ENCODE measurements around the gene ZNF548. TPM values are rescaled to one million over a fixed set of nuclear protein-coding genes. Genes with fewer than 3 reads are reported as not detected.

Gene ZNF548
- total RNA-seq, 1 experiment from 2014 or later, result 16.9 TPM

GRCh38 chr19:57362997-57363687 lies 26.5 kb upstream of the ZNF548 start, which contains the start of the genes TRAPPC2B and ZNF547:
TSS of gene TRAPPC2B (plus strand) at chr19:57363551. CDS start at chr19:57364834, 1,283 bp downstream.
TSS of gene ZNF547 (plus strand) at chr19:57363551. CDS start at chr19:57368556, 5,005 bp downstream.
- POLR2A ChIA-PET (ENCODE audit: low non-redundant PET), result no interaction called here
- H3K4me3 ChIP-seq (ENCODE audit: low read depth, low read length, poor library complexity, severe bottlenecking), result peak within 1 kb of the TSS; percentile 73
- H3K4me1 ChIP-seq (ENCODE audit: insufficient read depth, low read length, poor library complexity, severe bottlenecking), result no peaks in the 10 kb centered on the region
- no peaks in the 10 kb centered on the region for H3K27me3 ChIP-seq (replicated peaks; ENCODE audit: insufficient read depth, low read depth, low read length, poor library complexity)
- H3K36me3 ChIP-seq (ENCODE audit: insufficient read depth, low read length, poor library complexity, severe bottlenecking), result peaks cover under 1% of the 10 kb centered on the region
- no peak for TF ChIP-seq CTCF (conservative IDR thresholded peaks at IDR 0.05; ENCODE audit: low read depth, low read length)
- no peak for TF ChIP-seq EZH2 (IDR thresholded peaks at IDR 0.05; ENCODE audit: borderline replicate concordance, low read depth, low read length, poor library complexity, severe bottlenecking)
- CTCF ChIA-PET, result interaction anchor here (1.7 kb wide), 1 partner anchor 26 kb away, joined by 4 read pairs; the partner anchor contains the start of gene ZNF548
- intact Hi-C loops (cut with micrococcal nuclease; ENCODE audit: unreplicated experiment), result loop anchor here (2.0 kb wide), 1 partner anchor 26 kb away; the partner anchor contains the start of gene ZNF548
- no TSS peak for BruUV-seq (replicated peaks)
- H3K9me3 ChIP-seq (ENCODE audit: low read depth, low read length, poor library complexity, severe bottlenecking), result no peaks in the 10 kb centered on the region
- peak within 1 kb of the TSS; percentile 83 for H3K27ac ChIP-seq (ENCODE audit: low read depth, low read length, poor library complexity, severe bottlenecking)
- peak; percentile 100 for DNase-seq (ENCODE audit: low spot score)

- Histone ChIP-seq H3K4me3 (ENCODE audit: low read depth, low read length, poor library complexity, severe bottlenecking) (peak overlapping the region; percentile 73), H3K27ac (ENCODE audit: low read depth, low read length, poor library complexity, severe bottlenecking) (peak overlapping the region; percentile 82), H3K36me3 (ENCODE audit: insufficient read depth, low read length, poor library complexity, severe bottlenecking) (no peaks in the 10 kb centered on the region), H3K27me3 (replicated peaks; ENCODE audit: insufficient read depth, low read depth, low read length, poor library complexity) (no peaks in the 10 kb centered on the region), H3K9me3 (ENCODE audit: low read depth, low read length, poor library complexity, severe bottlenecking) (no peaks in the 10 kb centered on the region), H3K4me1 (ENCODE audit: insufficient read depth, low read length, poor library complexity, severe bottlenecking) (no peaks in the 10 kb centered on the region)
- peak; percentile 8 for DNase-seq (ENCODE audit: low spot score)
- ChIA-PET POLR2A (ENCODE audit: low non-redundant PET) (no interaction called here), CTCF (interaction anchor here (1.7 kb wide), 1 partner anchor 25 kb away, joined by 4 read pairs; the partner anchor contains the start of gene ZNF548)
- no TSS peak for BruUV-seq (replicated peaks)
- intact Hi-C loops (cut with micrococcal nuclease; ENCODE audit: unreplicated experiment), result loop anchor here (2.0 kb wide), 1 partner anchor 25 kb away; the partner anchor contains the start of gene ZNF548
- no peak for TF ChIP-seq CTCF (conservative IDR thresholded peaks at IDR 0.05; ENCODE audit: low read depth, low read length)
- TF ChIP-seq EZH2 (IDR thresholded peaks at IDR 0.05; ENCODE audit: borderline replicate concordance, low read depth, low read length, poor library complexity, severe bottlenecking), result no peak
These were observed 25.9 kb upstream of the ZNF548 start for GRCh38 chr19:57363688-57364181.

DNA sequence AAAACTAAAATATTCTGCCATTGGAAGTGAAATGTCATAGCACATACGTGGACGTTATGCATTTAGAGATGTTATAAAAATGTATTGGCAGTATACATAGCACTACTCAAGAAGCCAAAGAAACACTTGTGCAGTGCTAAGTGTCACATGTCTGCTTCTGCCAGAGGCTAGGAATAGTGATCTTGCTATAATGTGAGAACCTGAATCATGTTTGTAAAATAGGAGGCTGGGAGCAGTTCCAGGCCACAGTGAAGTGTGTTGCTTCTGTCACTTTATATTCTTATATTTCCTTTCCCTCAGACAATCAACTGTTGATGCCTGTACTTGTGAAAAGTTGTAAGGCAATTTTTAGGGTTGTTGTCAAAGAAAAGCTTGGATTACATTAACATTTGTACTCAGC lies 22.9 kb upstream of the ZNF548 start:
- no peaks in the 10 kb centered on the region for H3K9me3 ChIP-seq (ENCODE audit: low read depth, low read length, poor library complexity, severe bottlenecking)
- H3K4me1 ChIP-seq (ENCODE audit: insufficient read depth, low read length, poor library complexity, severe bottlenecking), result no peaks in the 10 kb centered on the region
- no peak overlapping the region for H3K27ac ChIP-seq (ENCODE audit: low read depth, low read length, poor library complexity, severe bottlenecking)
- POLR2A ChIA-PET (ENCODE audit: low non-redundant PET), result no interaction called here
- no peaks in the 10 kb centered on the region for H3K27me3 ChIP-seq (replicated peaks; ENCODE audit: insufficient read depth, low read depth, low read length, poor library complexity)
- DNase-seq (ENCODE audit: low spot score), result no peak
- intact Hi-C loops (cut with micrococcal nuclease; ENCODE audit: unreplicated experiment), result no loop called here
- no peaks in the 10 kb centered on the region for H3K36me3 ChIP-seq (ENCODE audit: insufficient read depth, low read length, poor library complexity, severe bottlenecking)
- BruUV-seq (replicated peaks), result no TSS peak
- CTCF ChIA-PET, result interaction anchor here (0.6 kb wide), 1 partner anchor 23 kb away, joined by 3 read pairs; the partner anchor contains the start of gene ZNF548
- no peak overlapping the region for H3K4me3 ChIP-seq (ENCODE audit: low read depth, low read length, poor library complexity, severe bottlenecking)
- TF ChIP-seq CTCF (conservative IDR thresholded peaks at IDR 0.05; ENCODE audit: low read depth, low read length) (no peak), EZH2 (IDR thresholded peaks at IDR 0.05; ENCODE audit: borderline replicate concordance, low read depth, low read length, poor library complexity, severe bottlenecking) (no peak)
